ENCODE data around the gene DNAJB1. TPM values are rescaled to one million over a fixed set of nuclear protein-coding genes. Genes with fewer than 3 reads are reported as not detected.
A peak's percentile ranks its signal among the peaks of the same experiment; 100 is the strongest.

Gene DNAJB1
- total RNA-seq, 1 donor: 70.9 TPM

GRCh38 chr19:14480700-14481079 lies 37.5 kb downstream of the DNAJB1 start:
- no peak overlapping the region for H3K4me2 ChIP-seq (ENCODE audit: insufficient read depth, low read length)
- H2AFZ ChIP-seq (ENCODE audit: low read length): no peak overlapping the region
- peak; percentile 94 for DNase-seq (ENCODE audit: insufficient read length, low spot score, missing footprints)
- no peak for TF ChIP-seq CTCF (IDR thresholded peaks at IDR 0.05; ENCODE audit: extremely low read depth, low read depth, low read length)
- peaks cover 13% of the 10 kb centered on the region for H3K4me1 ChIP-seq (ENCODE audit: insufficient read depth, low read length)
- no peaks in the 10 kb centered on the region for H3K27me3 ChIP-seq (ENCODE audit: insufficient read depth, low read length)
- H3K79me2 ChIP-seq (ENCODE audit: insufficient read depth, low read length): peaks cover 10% of the 10 kb centered on the region
- H4K20me1 ChIP-seq (ENCODE audit: insufficient read depth, low read length): peaks cover 41% of the 10 kb centered on the region
- H3K27ac ChIP-seq (ENCODE audit: low read depth, low read length): no peak overlapping the region
- no peaks in the 10 kb centered on the region for H3K9me3 ChIP-seq (ENCODE audit: low read depth, low read length)
- peaks cover 24% of the 10 kb centered on the region for H3K36me3 ChIP-seq (ENCODE audit: insufficient read depth, low read length)
- no peak overlapping the region for H3K4me3 ChIP-seq (ENCODE audit: insufficient read depth, low read length)

GRCh38 chr19:14479975-14480699 lies 38.1 kb downstream of the DNAJB1 start:
- no peaks in the 10 kb centered on the region for H3K27me3 ChIP-seq (ENCODE audit: insufficient read depth, low read length)
- no peak overlapping the region for H3K4me2 ChIP-seq (ENCODE audit: insufficient read depth, low read length)
- no peak overlapping the region for H2AFZ ChIP-seq (ENCODE audit: low read length)
- DNase-seq (ENCODE audit: insufficient read length, low spot score, missing footprints): peak; percentile 96
- H3K36me3 ChIP-seq (ENCODE audit: insufficient read depth, low read length): peaks cover 24% of the 10 kb centered on the region
- no peak overlapping the region for H3K4me3 ChIP-seq (ENCODE audit: insufficient read depth, low read length)
- peak; percentile 64 for TF ChIP-seq CTCF (IDR thresholded peaks at IDR 0.05; ENCODE audit: extremely low read depth, low read depth, low read length)
- peaks cover 42% of the 10 kb centered on the region for H4K20me1 ChIP-seq (ENCODE audit: insufficient read depth, low read length)
- no peak overlapping the region for H3K27ac ChIP-seq (ENCODE audit: low read depth, low read length)
- H3K79me2 ChIP-seq (ENCODE audit: insufficient read depth, low read length): peaks cover 10% of the 10 kb centered on the region
- H3K9me3 ChIP-seq (ENCODE audit: low read depth, low read length): no peaks in the 10 kb centered on the region
- H3K4me1 ChIP-seq (ENCODE audit: insufficient read depth, low read length): peaks cover 19% of the 10 kb centered on the region

- Histone ChIP-seq H2AFZ (ENCODE audit: low read length) (no peak overlapping the region), H3K36me3 (ENCODE audit: insufficient read depth, low read length) (peaks cover 24% of the 10 kb centered on the region), H3K4me1 (ENCODE audit: insufficient read depth, low read length) (peaks cover 22% of the 10 kb centered on the region), H3K79me2 (ENCODE audit: insufficient read depth, low read length) (peaks cover 10% of the 10 kb centered on the region), H3K4me2 (ENCODE audit: insufficient read depth, low read length) (no peak overlapping the region), H3K9me3 (ENCODE audit: low read depth, low read length) (no peaks in the 10 kb centered on the region), H3K27me3 (ENCODE audit: insufficient read depth, low read length) (no peaks in the 10 kb centered on the region), H4K20me1 (ENCODE audit: insufficient read depth, low read length) (peaks cover 42% of the 10 kb centered on the region), H3K4me3 (ENCODE audit: insufficient read depth, low read length) (no peak overlapping the region), H3K27ac (ENCODE audit: low read depth, low read length) (no peak overlapping the region)
- peak; percentile 67 for DNase-seq (ENCODE audit: insufficient read length, low spot score, missing footprints)
- TF ChIP-seq CTCF (IDR thresholded peaks at IDR 0.05; ENCODE audit: extremely low read depth, low read depth, low read length): no peak
Measured at GRCh38 chr19:14479309-14479974, 38.8 kb downstream of the DNAJB1 start.

- H3K4me2 ChIP-seq (ENCODE audit: insufficient read depth, low read length): no peak overlapping the region
- TF ChIP-seq CTCF (IDR thresholded peaks at IDR 0.05; ENCODE audit: extremely low read depth, low read depth, low read length): no peak
Measured at GRCh38 chr19:14478113-14478545, 40.1 kb downstream of the DNAJB1 start.

More at GRCh38 chr19:14478113-14478545, 40.1 kb downstream of the DNAJB1 start:
- peak; percentile 22 for DNase-seq (ENCODE audit: insufficient read length, low spot score, missing footprints)
- no peak overlapping the region for H3K4me3 ChIP-seq (ENCODE audit: insufficient read depth, low read length)
- H3K36me3 ChIP-seq (ENCODE audit: insufficient read depth, low read length): peaks cover 24% of the 10 kb centered on the region
- H3K27ac ChIP-seq (ENCODE audit: low read depth, low read length): no peak overlapping the region
- H3K79me2 ChIP-seq (ENCODE audit: insufficient read depth, low read length): peaks cover 8% of the 10 kb centered on the region
- H3K27me3 ChIP-seq (ENCODE audit: insufficient read depth, low read length): peaks cover 6% of the 10 kb centered on the region
- H3K9me3 ChIP-seq (ENCODE audit: low read depth, low read length): no peaks in the 10 kb centered on the region
- H2AFZ ChIP-seq (ENCODE audit: low read length): no peak overlapping the region
- peaks cover 22% of the 10 kb centered on the region for H3K4me1 ChIP-seq (ENCODE audit: insufficient read depth, low read length)
- peaks cover 45% of the 10 kb centered on the region for H4K20me1 ChIP-seq (ENCODE audit: insufficient read depth, low read length)
